Measurements from ENCODE around the gene CEP112.

GRCh38 chr17:65617496-65617895 is 574.4 kb downstream of the CEP112 start:
- no peak for TF ChIP-seq POLR2AphosphoS5 (IDR thresholded peaks at IDR 0.05; ENCODE audit: insufficient read depth, low read depth, low read length)
- TF ChIP-seq, protein P1, sequence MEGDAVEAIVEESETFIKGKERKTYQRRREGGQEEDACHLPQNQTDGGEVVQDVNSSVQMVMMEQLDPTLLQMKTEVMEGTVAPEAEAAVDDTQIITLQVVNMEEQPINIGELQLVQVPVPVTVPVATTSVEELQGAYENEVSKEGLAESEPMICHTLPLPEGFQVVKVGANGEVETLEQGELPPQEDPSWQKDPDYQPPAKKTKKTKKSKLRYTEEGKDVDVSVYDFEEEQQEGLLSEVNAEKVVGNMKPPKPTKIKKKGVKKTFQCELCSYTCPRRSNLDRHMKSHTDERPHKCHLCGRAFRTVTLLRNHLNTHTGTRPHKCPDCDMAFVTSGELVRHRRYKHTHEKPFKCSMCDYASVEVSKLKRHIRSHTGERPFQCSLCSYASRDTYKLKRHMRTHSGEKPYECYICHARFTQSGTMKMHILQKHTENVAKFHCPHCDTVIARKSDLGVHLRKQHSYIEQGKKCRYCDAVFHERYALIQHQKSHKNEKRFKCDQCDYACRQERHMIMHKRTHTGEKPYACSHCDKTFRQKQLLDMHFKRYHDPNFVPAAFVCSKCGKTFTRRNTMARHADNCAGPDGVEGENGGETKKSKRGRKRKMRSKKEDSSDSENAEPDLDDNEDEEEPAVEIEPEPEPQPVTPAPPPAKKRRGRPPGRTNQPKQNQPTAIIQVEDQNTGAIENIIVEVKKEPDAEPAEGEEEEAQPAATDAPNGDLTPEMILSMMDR (IDR thresholded peaks at IDR 0.05; ENCODE audit: extremely low read depth in 1 of 2, insufficient read depth in 1 of 2, low read depth in 1 of 2, low read length in 2 of 2) = no peak
- TF ChIP-seq POLR2A (IDR thresholded peaks at IDR 0.05; ENCODE audit: low read depth, low read length) = no peak
- TF ChIP-seq EZH2 (IDR thresholded peaks at IDR 0.05; ENCODE audit: borderline replicate concordance, low read depth, low read length, severe bottlenecking) = no peak
- no peak for TF ChIP-seq JUN (IDR thresholded peaks at IDR 0.05; ENCODE audit: borderline replicate concordance, insufficient read depth, insufficient read length, low read depth)
- no peak for TF ChIP-seq GATA2 (IDR thresholded peaks at IDR 0.05; ENCODE audit: insufficient read depth, insufficient read length, low read depth, low read length)
- TF ChIP-seq FOS (IDR thresholded peaks at IDR 0.05; ENCODE audit: borderline replicate concordance, insufficient read depth, low read length) = no peak

Data from endothelial cell of umbilical vein (primary cell).